Measurements from ENCODE around the gene METTL17.

DNA sequence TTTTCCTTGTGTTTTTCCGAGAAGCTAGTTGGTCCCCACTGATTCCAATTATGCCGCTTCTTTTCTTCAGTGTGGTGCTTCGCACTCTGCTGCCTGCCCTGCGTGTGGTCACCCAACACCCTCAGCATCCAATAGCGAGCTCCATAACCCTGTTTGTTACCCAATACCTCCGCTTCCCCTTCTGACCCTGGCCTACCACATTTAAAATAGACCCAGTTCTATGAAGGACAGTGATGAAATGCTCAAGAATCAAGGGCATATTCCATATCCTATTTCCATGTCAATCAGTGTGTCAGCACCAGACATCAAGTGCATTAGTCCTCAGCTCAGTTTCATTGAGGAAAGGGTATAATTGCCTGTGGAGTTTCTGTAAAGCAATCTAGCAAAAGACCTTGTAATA lies 25.5 kb downstream of the METTL17 start:
- TF ChIP-seq, protein P1, sequence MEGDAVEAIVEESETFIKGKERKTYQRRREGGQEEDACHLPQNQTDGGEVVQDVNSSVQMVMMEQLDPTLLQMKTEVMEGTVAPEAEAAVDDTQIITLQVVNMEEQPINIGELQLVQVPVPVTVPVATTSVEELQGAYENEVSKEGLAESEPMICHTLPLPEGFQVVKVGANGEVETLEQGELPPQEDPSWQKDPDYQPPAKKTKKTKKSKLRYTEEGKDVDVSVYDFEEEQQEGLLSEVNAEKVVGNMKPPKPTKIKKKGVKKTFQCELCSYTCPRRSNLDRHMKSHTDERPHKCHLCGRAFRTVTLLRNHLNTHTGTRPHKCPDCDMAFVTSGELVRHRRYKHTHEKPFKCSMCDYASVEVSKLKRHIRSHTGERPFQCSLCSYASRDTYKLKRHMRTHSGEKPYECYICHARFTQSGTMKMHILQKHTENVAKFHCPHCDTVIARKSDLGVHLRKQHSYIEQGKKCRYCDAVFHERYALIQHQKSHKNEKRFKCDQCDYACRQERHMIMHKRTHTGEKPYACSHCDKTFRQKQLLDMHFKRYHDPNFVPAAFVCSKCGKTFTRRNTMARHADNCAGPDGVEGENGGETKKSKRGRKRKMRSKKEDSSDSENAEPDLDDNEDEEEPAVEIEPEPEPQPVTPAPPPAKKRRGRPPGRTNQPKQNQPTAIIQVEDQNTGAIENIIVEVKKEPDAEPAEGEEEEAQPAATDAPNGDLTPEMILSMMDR (IDR thresholded peaks at IDR 0.05) = no peak
- TF ChIP-seq POLR2A (IDR thresholded peaks at IDR 0.05) = no peak

Measured in thyroid gland (tissue), 4 donors.